HG03378 (cell line): ENCODE results near the gene FRMD4B.
"Not testable (repeated sequence)": the region's sequence is repeated elsewhere in the genome, so short reads cannot be mapped to it uniquely, and the experiment has no call there.

Source experiments
- ATAC-seq: cut with Tn5 transposase; IDR thresholded peaks from one replicate; pipeline ENCODE4 v1.9.1; 2021; ENCODE audit warnings: mild to moderate bottlenecking, moderate library complexity; ENCODE audit not compliant: unreplicated experiment

FRMD4B gene

GRCh38 chr3:69325151-69325550 is 60.7 kb downstream of the FRMD4B start:
- no peak for ATAC-seq

GRCh38 chr3:69324362-69325025 is 61.4 kb downstream of the FRMD4B start:
- peak; percentile 48 for ATAC-seq

- ATAC-seq, result no peak
Measured at GRCh38 chr3:69323941-69324340, 61.9 kb downstream of the FRMD4B start.

GRCh38 chr3:69322512-69322911 is 63.4 kb downstream of the FRMD4B start:
- not testable (repeated sequence) for ATAC-seq

GRCh38 chr3:69322158-69322509 is 63.8 kb downstream of the FRMD4B start:
- ATAC-seq, result no peak

GRCh38 chr3:69321301-69322157 is 64.4 kb downstream of the FRMD4B start:
- no peak for ATAC-seq

- peak; percentile 59 for ATAC-seq
Measured at GRCh38 chr3:69320871-69321271, 65.0 kb downstream of the FRMD4B start.

- ATAC-seq, result no peak
Measured at GRCh38 chr3:69319652-69320051, 66.2 kb downstream of the FRMD4B start.

- no peak for ATAC-seq
Measured at GRCh38 chr3:69318410-69318809, 67.5 kb downstream of the FRMD4B start.

- no peak for ATAC-seq
Measured at GRCh38 chr3:69313251-69313650, 72.6 kb downstream of the FRMD4B start.

- no peak for ATAC-seq
Measured at GRCh38 chr3:69309814-69310213, 76.1 kb downstream of the FRMD4B start.

- ATAC-seq, result peak; percentile 98
Measured at GRCh38 chr3:69306239-69307185, 79.4 kb downstream of the FRMD4B start.

GRCh38 chr3:69305011-69305410 is 80.9 kb downstream of the FRMD4B start:
- ATAC-seq, result no peak

- ATAC-seq, result no peak
Measured at GRCh38 chr3:69304396-69304795, 81.5 kb downstream of the FRMD4B start.

GRCh38 chr3:69300296-69300695 is 85.6 kb downstream of the FRMD4B start:
- ATAC-seq, result no peak

- no peak for ATAC-seq
Measured at GRCh38 chr3:69299344-69299743, 86.5 kb downstream of the FRMD4B start.

GRCh38 chr3:69297501-69297900 is 88.4 kb downstream of the FRMD4B start:
- ATAC-seq, result no peak

- ATAC-seq, result no peak
Measured at GRCh38 chr3:69296995-69297394, 88.9 kb downstream of the FRMD4B start.

- ATAC-seq, result no peak
Measured at GRCh38 chr3:69294014-69294766, 91.7 kb downstream of the FRMD4B start.

- no peak for ATAC-seq
Measured at GRCh38 chr3:69292959-69293574, 92.8 kb downstream of the FRMD4B start.
